OCI-LY1 (cell line): Measurements from ENCODE around the gene RNASEH2B.

ENCODE experiments used
- CTCF ChIP-seq: fragments of 200-600 bp; sonication (generic), shearing (Covaris generic); IDR thresholded peaks from 2 replicates; pipeline ENCODE4 v1.5.1; 2017; ENCODE audit warnings: mild to moderate bottlenecking, antibody characterized with exemption, low read length, moderate library complexity, mixed read lengths
- EZH2 ChIP-seq: fragments of 200-600 bp; sonication (generic), shearing (Covaris generic); IDR thresholded peaks from 2 replicates; pipeline ENCODE4 v1.8.0; 2017; ENCODE audit warnings: borderline replicate concordance, mixed run types, mild to moderate bottlenecking, antibody characterized with exemption, low read length, moderate library complexity, mixed read lengths

- TF ChIP-seq CTCF (no peak), EZH2 (no peak)
These were observed 88.7 kb downstream of the RNASEH2B start for GRCh38 chr13:50998326-50998725.
